Gastrocnemius medialis (tissue), 4 donors: ENCODE measurements around the gene TUBB6. TPM values are rescaled to one million over a fixed set of nuclear protein-coding genes. Genes with fewer than 3 reads are reported as not detected.

Experiments used
- ATAC-seq, 2 donors: fragments of 150-250 bp; one replicate each; pipeline ENCODE4 v1.9.1; 2016
- DNase-seq, 2 donors: peaks; one replicate each; pipeline ENCODE4 v3.0.0-alpha.2; 2019
- H3K27ac ChIP-seq, 4 donors: fragments of 200-600 bp; sonication (generic); 1 replicate in 1 of 4; 2 replicates in 3 of 4; pipeline ENCODE4 v1.5.1; 2016 to 2018; ENCODE audit warnings: mild to moderate bottlenecking in 2 of 4, moderate library complexity in 1 of 4
- H3K27me3 ChIP-seq, 3 donors: fragments of 200-600 bp; sonication (generic) in 2 of 3; 1 replicate in 1 of 3; 2 replicates in 2 of 3; pipeline versions ENCODE4 v1.5.1 to v1.6.0; 2016 to 2019; ENCODE audit warnings: mild to moderate bottlenecking in 1 of 3, moderate library complexity in 1 of 3
- H3K36me3 ChIP-seq, 2 donors: fragments of 200-600 bp; sonication (generic) in 1 of 2; one replicate each; pipeline ENCODE4 v1.5.1; 2017 to 2018
- H3K4me1 ChIP-seq, 2 donors: fragments of 200-600 bp; sonication (generic) in 1 of 2; one replicate each; pipeline ENCODE4 v1.5.1; 2016 to 2017; ENCODE audit warnings: mild to moderate bottlenecking in 2 of 2
- H3K4me3 ChIP-seq, 4 donors: fragments of 200-600 bp; sonication (generic) in 3 of 4; 1 replicate in 1 of 4; 2 replicates in 3 of 4; pipeline ENCODE4 v1.5.1; 2016 to 2019; ENCODE audit warnings: mild to moderate bottlenecking in 2 of 4
- H3K9me3 ChIP-seq, 3 donors: fragments of 200-600 bp; sonication (generic) in 2 of 3; 1 replicate in 1 of 3; 2 replicates in 2 of 3; pipeline ENCODE4 v1.5.1; 2016 to 2019
- CTCF ChIP-seq, 5 experiments: fragments of 450-650 bp in 3 of 5; fragments of 200-600 bp in 2 of 5; sonication (generic) in 2 of 5; IDR thresholded peaks in 4 of 5; conservative IDR thresholded peaks in 1 of 5; 1 replicate in 4 of 5; 2 replicates in 1 of 5; pipeline ENCODE4 v1.5.1; 2016 to 2019; ENCODE audit warnings: antibody characterized with exemption in 5 of 5, mild to moderate bottlenecking in 3 of 5, moderate library complexity in 3 of 5
- POLR2A ChIP-seq, 2 donors: fragments of 450-650 bp; IDR thresholded peaks; one replicate each; pipeline ENCODE4 v1.6.1; 2017; ENCODE audit warnings: antibody characterized with exemption in 2 of 2, mild to moderate bottlenecking in 2 of 2, moderate library complexity in 2 of 2
- in situ Hi-C, 4 donors: fragments of 200-750 bp; cut with MboI; loops; one replicate each; pipeline versions ENCODE4 v1.15.0 to v1.8.0; 2017; ENCODE audit warnings: low sequenced_read_pairs in 4 of 4
- intact Hi-C: fragments of 100-400 bp; cut with DNase I; formaldehyde crosslinking; loops from one replicate; pipeline ENCODE4 v1.15.1; 2023; ENCODE audit warnings: low total_unique reads
- total RNA-seq, 4 donors: library from RNA; depleted of rRNA; stranded (reverse); fragments of >200 nt; gene quantifications; one replicate each; pipeline versions ENCODE4 v1.1.0 to v1.2.3, GENCODE V29; 2016

Gene TUBB6
- total RNA-seq, 4 donors from 2014 or later = 6.3 to 29.7 (median 13.5) TPM

- H3K27me3 ChIP-seq = no peaks in the 10 kb centered on the region
- intact Hi-C loops = no loop called here
- H3K36me3 ChIP-seq = peaks cover 0 to 44% of the 10 kb centered on the region in 2 donors
- DNase-seq (no peak), ATAC-seq (no peak)
- in situ Hi-C loops = no loop called here
- no peaks in the 10 kb centered on the region for H3K9me3 ChIP-seq
- H3K4me3 ChIP-seq = no peak overlapping the region
- TF ChIP-seq CTCF (IDR thresholded peaks at IDR 0.05 in 4 of 5, conservative IDR thresholded peaks at IDR 0.05 in 1 of 5) (no peak), POLR2A (IDR thresholded peaks at IDR 0.05) (no peak)
- peaks cover 0 to 8% of the 10 kb centered on the region in 2 donors for H3K4me1 ChIP-seq
- H3K27ac ChIP-seq = no peak overlapping the region
Measured at GRCh38 chr18:12329125-12329698, 21.2 kb downstream of the TUBB6 start.

GRCh38 chr18:12330766-12331165 lies 22.7 kb downstream of the TUBB6 start:
- ATAC-seq = no peak
- intact Hi-C loops (no loop called here), in situ Hi-C loops (no loop called here)
- Histone ChIP-seq H3K4me3 (no peak overlapping the region), H3K36me3 (peaks cover 0 to 46% of the 10 kb centered on the region in 2 donors), H3K4me1 (peaks cover under 1 to 8% of the 10 kb centered on the region in 2 donors), H3K9me3 (no peaks in the 10 kb centered on the region), H3K27me3 (no peaks in the 10 kb centered on the region), H3K27ac (no peak overlapping the region)
- no peak for DNase-seq
- TF ChIP-seq CTCF (IDR thresholded peaks at IDR 0.05 in 4 of 5, conservative IDR thresholded peaks at IDR 0.05 in 1 of 5) (no peak), POLR2A (IDR thresholded peaks at IDR 0.05) (no peak)

GRCh38 chr18:12333506-12334290 lies 25.7 kb downstream of the TUBB6 start:
- Histone ChIP-seq H3K4me1 (peaks cover 20 to 29% of the 10 kb centered on the region in 2 donors), H3K27ac (no peak overlapping the region), H3K36me3 (peaks cover 0 to 58% of the 10 kb centered on the region in 2 donors), H3K9me3 (no peaks in the 10 kb centered on the region), H3K4me3 (no peak overlapping the region), H3K27me3 (no peaks in the 10 kb centered on the region)
- intact Hi-C loops (no loop called here), in situ Hi-C loops (no loop called here)
- TF ChIP-seq CTCF (IDR thresholded peaks at IDR 0.05 in 4 of 5, conservative IDR thresholded peaks at IDR 0.05 in 1 of 5) (no peak), POLR2A (IDR thresholded peaks at IDR 0.05) (no peak)
- DNase-seq = no peak
- ATAC-seq = no peak

- no peak overlapping the region for H3K4me3 ChIP-seq
- H3K27ac ChIP-seq = no peak overlapping the region
- H3K36me3 ChIP-seq = peaks cover 0 to 54% of the 10 kb centered on the region in 2 donors
- H3K9me3 ChIP-seq = no peaks in the 10 kb centered on the region
- peaks cover 22 to 31% of the 10 kb centered on the region in 2 donors for H3K4me1 ChIP-seq
- in situ Hi-C loops (no loop called here), intact Hi-C loops (no loop called here)
- H3K27me3 ChIP-seq = no peaks in the 10 kb centered on the region
- ATAC-seq (no peak), DNase-seq (no peak)
- TF ChIP-seq CTCF (IDR thresholded peaks at IDR 0.05 in 4 of 5, conservative IDR thresholded peaks at IDR 0.05 in 1 of 5) (no peak), POLR2A (IDR thresholded peaks at IDR 0.05) (no peak)
Measured at GRCh38 chr18:12334366-12334808, 26.3 kb downstream of the TUBB6 start.
